H1 (cell line): ENCODE measurements around the gene ZSWIM4. TPM values are rescaled to one million over a fixed set of nuclear protein-coding genes. Genes with fewer than 3 reads are reported as not detected.

Experiments
- CTCF ChIA-PET: fragments of 300-600 bp; sonication (Branson Sonifier 250); formaldehyde crosslinking; loops from one replicate; lab custom pipeline; 2021; ENCODE audit not compliant: partially characterized antibody; lab: Charles Lee
- POLR2A ChIA-PET: fragments of 300-600 bp; sonication (Branson Sonifier 250); formaldehyde crosslinking; loops from one replicate; lab custom pipeline; 2021; ENCODE audit warnings: inconsistent platforms; ENCODE audit not compliant: partially characterized antibody; lab: Charles Lee
- DNase-seq, 2 experiments: peaks; one replicate each; pipeline versions ENCODE4 v3.0.0 to v3.0.0-alpha.2; 2010 to 2022; ENCODE audit warnings: low spot score in 2 of 2, low read depth in 1 of 2, mixed read lengths in 1 of 2
- FAIRE-seq: peaks from 2 replicates; lab custom pipeline; 2011; peaks lifted over from hg19 to GRCh38; lab: Jason Lieb, UNC
- H2AFZ ChIP-seq: 2 replicates; pipeline ENCODE4 v1.8.1; 2012; ENCODE audit warnings: low read length, inconsistent platforms
- H2AK5ac ChIP-seq: 2 replicates; pipeline ENCODE4 v1.6.1; 2013; ENCODE audit warnings: low read depth, low read length
- H2BK120ac ChIP-seq: replicated peaks from 2 replicates; pipeline ENCODE3; 2013; ENCODE audit warnings: low read depth, low read length, inconsistent platforms
- H2BK12ac ChIP-seq: 2 replicates; pipeline ENCODE4 v1.6.1; 2013; ENCODE audit warnings: low read depth, low read length
- H2BK15ac ChIP-seq: 2 replicates; pipeline ENCODE4 v1.6.1; 2013; ENCODE audit warnings: low read length
- H2BK20ac ChIP-seq: 2 replicates; pipeline ENCODE4 v1.6.1; 2013; ENCODE audit warnings: low read length
- H2BK5ac ChIP-seq: 2 replicates; pipeline ENCODE4 v1.6.1; 2013; ENCODE audit warnings: low read depth, low read length
- H3K14ac ChIP-seq: 2 replicates; pipeline ENCODE4 v1.6.1; 2013; ENCODE audit warnings: inconsistent platforms; ENCODE audit not compliant: insufficient read length
- H3K18ac ChIP-seq: 2 replicates; pipeline ENCODE4 v1.6.1; 2013; ENCODE audit warnings: low read length; ENCODE audit errors: extremely low read depth
- H3K23ac ChIP-seq: 2 replicates; pipeline ENCODE4 v1.6.1; 2013; ENCODE audit warnings: inconsistent platforms; ENCODE audit not compliant: insufficient read length
- H3K23me2 ChIP-seq: 2 replicates; pipeline ENCODE4 v1.6.1; 2013; ENCODE audit warnings: low read depth, low read length
- H3K27ac ChIP-seq: 2 replicates; pipeline ENCODE4 v1.6.1; 2011; ENCODE audit warnings: low read depth, low read length, inconsistent platforms
- H3K27me3 ChIP-seq, 4 experiments: replicated peaks in 1 of 4; 1 replicate in 1 of 4; 2 replicates in 3 of 4; pipeline versions ENCODE4 v1.6.1 to v1.8.1; 2011 to 2013; ENCODE audit warnings: low read length in 3 of 4, mild to moderate bottlenecking in 3 of 4, inconsistent platforms in 2 of 4, mixed read lengths in 2 of 4, moderate library complexity in 1 of 4; ENCODE audit not compliant: control insufficient read depth in 3 of 4, insufficient read depth in 3 of 4; ENCODE audit errors: extremely low read depth in 1 of 4
- H3K36me3 ChIP-seq, 4 experiments: 2 replicates each; pipeline versions ENCODE4 v1.6.1 to v1.8.1; 2011 to 2013; ENCODE audit warnings: mild to moderate bottlenecking in 4 of 4, low read length in 3 of 4, moderate library complexity in 2 of 4, control low read depth in 1 of 4, inconsistent platforms in 1 of 4; ENCODE audit not compliant: insufficient read depth in 4 of 4, control insufficient read depth in 2 of 4
- H3K4ac ChIP-seq: replicated peaks from 2 replicates; pipeline ENCODE3; 2013; ENCODE audit warnings: low read length, low read depth, mixed read lengths, inconsistent platforms; ENCODE audit not compliant: insufficient read length
- H3K4me1 ChIP-seq, 4 experiments: replicated peaks in 1 of 4; 1 replicate in 1 of 4; 2 replicates in 3 of 4; pipeline versions ENCODE4 v1.6.1 to v1.8.1; 2011 to 2013; ENCODE audit warnings: low read length in 3 of 4, inconsistent platforms in 2 of 4, mixed read lengths in 1 of 4; ENCODE audit not compliant: insufficient read depth in 4 of 4, control insufficient read depth in 3 of 4
- H3K4me2 ChIP-seq, 2 experiments: 2 replicates each; pipeline versions ENCODE4 v1.6.1 to v1.8.1; 2011 to 2013; ENCODE audit warnings: low read depth in 2 of 2, low read length in 2 of 2, control low read depth in 1 of 2, inconsistent platforms in 1 of 2, mild to moderate bottlenecking in 1 of 2; ENCODE audit not compliant: insufficient read depth in 1 of 2
- H3K4me3 ChIP-seq, 4 experiments: fragments of 200-600, 300-600 bp in 1 of 4; sonication (generic), shearing (Covaris generic), sonication (Bioruptor Twin) in 1 of 4; 2 replicates each; pipeline versions ENCODE4 v1.5.1 to v1.8.1; 2011 to 2016; ENCODE audit warnings: low read length in 4 of 4, low read depth in 3 of 4, control low read depth in 2 of 4, inconsistent platforms in 2 of 4, mild to moderate bottlenecking in 2 of 4, mixed read lengths in 1 of 4, moderate library complexity in 1 of 4; ENCODE audit not compliant: insufficient read depth in 2 of 4; ENCODE audit errors: extremely low read depth in 1 of 4
- H3K56ac ChIP-seq: replicated peaks from 2 replicates; pipeline ENCODE3; 2013; ENCODE audit warnings: low read depth, mild to moderate bottlenecking, mixed read lengths, low read length, inconsistent platforms; ENCODE audit not compliant: insufficient read length
- H3K79me1 ChIP-seq: 2 replicates; pipeline ENCODE4 v1.6.1; 2013; ENCODE audit warnings: low read depth, low read length, control low read depth
- H3K79me2 ChIP-seq, 2 experiments: 2 replicates each; pipeline versions ENCODE4 v1.6.1 to v1.8.1; 2012 to 2013; ENCODE audit warnings: low read length in 2 of 2, mild to moderate bottlenecking in 2 of 2, inconsistent platforms in 1 of 2; ENCODE audit not compliant: insufficient read depth in 2 of 2, control insufficient read depth in 1 of 2
- H3K9ac ChIP-seq, 4 experiments: replicated peaks in 1 of 4; 1 replicate in 1 of 4; 2 replicates in 3 of 4; pipeline versions ENCODE4 v1.6.1 to v1.8.1; 2011 to 2013; ENCODE audit warnings: low read depth in 3 of 4, low read length in 3 of 4, control low read depth in 2 of 4, mild to moderate bottlenecking in 2 of 4, moderate library complexity in 2 of 4, inconsistent platforms in 1 of 4; ENCODE audit errors: extremely low read depth in 1 of 4
- H3K9me3 ChIP-seq, 2 experiments: 2 replicates each; pipeline versions ENCODE4 v1.6.1 to v1.8.1; 2012 to 2013; ENCODE audit warnings: mild to moderate bottlenecking in 2 of 2, moderate library complexity in 2 of 2, control low read depth in 1 of 2, inconsistent platforms in 1 of 2, low read depth in 1 of 2, low read length in 1 of 2, mixed read lengths in 1 of 2; ENCODE audit not compliant: insufficient read depth in 2 of 2
- H4K20me1 ChIP-seq, 2 experiments: replicated peaks in 1 of 2; 2 replicates each; pipeline versions ENCODE3 to v1.8.1; 2011 to 2013; ENCODE audit warnings: inconsistent platforms in 2 of 2, low read length in 2 of 2, mild to moderate bottlenecking in 1 of 2; ENCODE audit not compliant: insufficient read depth in 2 of 2, control insufficient read depth in 1 of 2
- H4K5ac ChIP-seq: 2 replicates; pipeline ENCODE4 v1.6.1; 2013; ENCODE audit warnings: low read length, low read depth, mixed read lengths, inconsistent platforms; ENCODE audit not compliant: insufficient read length
- H4K8ac ChIP-seq: 2 replicates; pipeline ENCODE4 v1.8.0; 2013; ENCODE audit warnings: mild to moderate bottlenecking, moderate library complexity, low read length, inconsistent platforms; ENCODE audit not compliant: insufficient read depth; ENCODE audit errors: extremely low read depth
- H4K91ac ChIP-seq: replicated peaks from 2 replicates; pipeline ENCODE3; 2013; ENCODE audit warnings: low read length, mixed read lengths, inconsistent platforms; ENCODE audit not compliant: insufficient read length
- ASH2L ChIP-seq: fragments of 200-600, 300-600 bp; sonication (generic); IDR thresholded peaks from one replicate; pipeline ENCODE4 v1.7.1; 2017; ENCODE audit warnings: low read length
- CREB1 ChIP-seq: IDR thresholded peaks from 2 replicates; pipeline ENCODE4 v1.6.1; 2012; ENCODE audit warnings: inconsistent platforms
- EZH2 ChIP-seq: fragments of 200-600 bp; sonication (generic); IDR thresholded peaks from 2 replicates; pipeline ENCODE4 v1.7.1; 2012; ENCODE audit warnings: low read depth, mild to moderate bottlenecking, moderate library complexity, low read length, inconsistent platforms; ENCODE audit not compliant: severe bottlenecking
- HDAC2 ChIP-seq, 2 experiments: fragments of 300-600 bp in 1 of 2; sonication (generic) in 1 of 2; IDR thresholded peaks; 2 replicates each; pipeline ENCODE4 v1.6.1; 2011 to 2012; ENCODE audit warnings: low read depth in 2 of 2, low read length in 2 of 2, mild to moderate bottlenecking in 2 of 2, moderate library complexity in 2 of 2, borderline replicate concordance in 1 of 2, inconsistent platforms in 1 of 2
- HDAC6 ChIP-seq: IDR thresholded peaks from one replicate; pipeline ENCODE4 v1.7.1; 2012; ENCODE audit warnings: low read depth, mild to moderate bottlenecking, inconsistent platforms, low read length, moderate library complexity
- POU5F1 ChIP-seq: IDR thresholded peaks from 2 replicates; pipeline ENCODE4 v1.6.1; 2011; ENCODE audit warnings: low read depth, mild to moderate bottlenecking, low read length, moderate library complexity
- RBBP5 ChIP-seq: IDR thresholded peaks from 2 replicates; pipeline ENCODE4 v1.7.1; 2012; ENCODE audit warnings: low read depth, mild to moderate bottlenecking, inconsistent platforms, low read length, moderate library complexity, borderline replicate concordance
- SP2 ChIP-seq: IDR thresholded peaks from 2 replicates; pipeline ENCODE4 v1.6.1; 2012; ENCODE audit warnings: mild to moderate bottlenecking, low read length, inconsistent platforms
- SRF ChIP-seq: IDR thresholded peaks from 2 replicates; pipeline ENCODE4 v1.6.1; 2011; ENCODE audit warnings: mild to moderate bottlenecking, low read depth, low read length, moderate library complexity
- WGBS, 2 experiments: shearing (Covaris generic) in 1 of 2; methylation state at CpG; one replicate each; pipeline versions ENCODE4 v1.1.6 to v1.1.7; 2013 to 2015; ENCODE audit warnings: low lambda C conversion rate in 2 of 2, mixed read lengths in 2 of 2, inconsistent platforms in 1 of 2, low coverage in 1 of 2, missing lambda C conversion rate in 1 of 2; ENCODE audit not compliant: insufficient replicate concordance in 2 of 2, insufficient coverage in 1 of 2, insufficient read length in 1 of 2; ENCODE audit errors: extremely low coverage in 1 of 2, missing lambda C conversion rate in 1 of 2; 5-methylcytosine and 5-hydroxymethylcytosine counted together
- polyA plus RNA-seq, 7 experiments: library from polyadenylated mRNA; depleted of rRNA in 3 of 7; stranded (reverse) in 5 of 7; unstranded in 2 of 7; fragments of >200 nt in 5 of 7; fragments of 200-250 nt in 2 of 7; gene quantifications; 1 replicate in 5 of 7; 2 replicates in 1 of 7; 4 replicates in 1 of 7; pipeline versions ENCODE4 v1.2.1 to v1.2.3, GENCODE V29; 2011 to 2013; ENCODE audit warnings: missing spikeins in 2 of 7, mixed read lengths in 2 of 7
- total RNA-seq: library from RNA; stranded (reverse); fragmentation: NEBNext Ultra II Directional; extraction: Animal tissue kit (Norgen Biotek cat#: 25700); gene quantifications from 2 replicates; pipeline ENCODE4 v1.2.1, GENCODE V29; 2021

ZSWIM4 gene
- total and polyA plus RNA-seq, 2 of the 8 experiments (the other 6 are each of a cell fraction or from before 2014, with no cell fraction given): 12.2 to 31.1 TPM

DNA sequence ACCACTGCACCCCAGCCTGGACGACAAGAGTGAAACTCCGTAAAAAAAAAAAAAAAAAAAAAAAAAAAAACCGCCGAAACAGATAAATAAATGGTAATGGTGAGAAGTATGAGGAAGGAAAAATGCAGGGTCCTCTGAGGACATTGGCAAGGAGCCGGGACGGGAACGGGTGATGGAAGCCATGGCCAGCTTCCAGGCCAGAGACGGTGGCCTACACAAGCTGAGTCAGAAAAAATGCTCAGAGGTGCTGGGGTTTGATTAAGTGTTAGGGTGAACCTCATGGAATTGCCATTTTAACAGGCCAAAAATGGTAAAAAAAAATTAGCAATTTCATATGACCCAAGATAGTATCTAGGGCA lies 866 bp upstream of the ZSWIM4 start:
- peak overlapping the region; percentile 18 for H4K5ac ChIP-seq
- H2AK5ac ChIP-seq: no peak overlapping the region
- H3K23ac ChIP-seq: no peak overlapping the region
- H2BK12ac ChIP-seq: peak overlapping the region; percentile 98; the same call in 1 of the 2 replicates
- H3K27me3 ChIP-seq: no peaks in the 10 kb centered on the region
- TF ChIP-seq HDAC6: no peak
- TF ChIP-seq RBBP5: no peak
- no peak for TF ChIP-seq SRF
- TF ChIP-seq CREB1: no peak
- TF ChIP-seq EZH2: no peak
- TF ChIP-seq ASH2L: no peak
- no peak for TF ChIP-seq POU5F1
- TF ChIP-seq SP2: no peak
- no peak for TF ChIP-seq HDAC2 (IDR thresholded peaks at IDR 0.05; ENCODE audit: borderline replicate concordance in 1 of 2, low read depth in 2 of 2, low read length in 2 of 2)
- H2BK120ac ChIP-seq: no peak overlapping the region
- no peak for DNase-seq
- no peak overlapping the region for H3K14ac ChIP-seq
- H2BK20ac ChIP-seq: no peak overlapping the region
- FAIRE-seq: no peak
- H3K4me2 ChIP-seq: peak overlapping the region; percentile 44 to 56; a peak in 2 of 4 replicates
- no peaks in the 10 kb centered on the region for H3K9me3 ChIP-seq
- peak overlapping the region; percentile 96; the same call in 1 of the 2 replicates for H4K8ac ChIP-seq
- H3K23me2 ChIP-seq: peaks cover 8% of the 10 kb centered on the region; the same call in 1 of the 2 replicates
- H3K27ac ChIP-seq: 0 out of 2 replicates have a peak overlapping the region, but pooled peaks have one; percentile 55
- ChIA-PET CTCF (interaction anchor here (1.3 to 5.5 kb wide), 3 partner anchors 10 to 68 kb away, joined by 3 to 42 read pairs (median 4); no protein-coding TSS in a partner anchor), POLR2A (interaction anchor here (1.3 to 6.7 kb wide), 9 partner anchors 10 to 77 kb away, joined by 4 to 60 read pairs (median 14); partner anchors contain the start of gene C19orf53)
- H3K4me1 ChIP-seq: peaks cover 0 to 7% (median 4%) of the 10 kb centered on the region in 4 experiments; a peak in 4 of 7 replicates
- peaks cover 5% of the 10 kb centered on the region; the same call in 1 of the 2 replicates for H3K79me1 ChIP-seq
- peak overlapping the region; percentile 52; the same call in 1 of the 2 replicates for H2BK5ac ChIP-seq
- H3K4me3 ChIP-seq: peak overlapping the region; percentile 38 to 63 (median 48); a peak in 6 of 8 replicates
- no peaks in the 10 kb centered on the region for H3K36me3 ChIP-seq
- WGBS, 2 experiments: 88% methylated on average over 4 of the region's 8 CpGs; no CpG with 5 or more reads in 1 of the 2 experiments
- H2BK15ac ChIP-seq: no peak overlapping the region
- H3K18ac ChIP-seq: no peak overlapping the region
- no peak overlapping the region; a peak in 1 of 7 replicates for H3K9ac ChIP-seq
- no peak overlapping the region for H4K91ac ChIP-seq
- no peak overlapping the region for H2AFZ ChIP-seq
- peak overlapping the region; percentile 55 for H3K4ac ChIP-seq
- peaks cover 0 to 3% of the 10 kb centered on the region in 2 experiments for H4K20me1 ChIP-seq
- H3K79me2 ChIP-seq: peaks cover 0 to 12% of the 10 kb centered on the region in 2 experiments; a peak in 1 of 4 replicates
- peak overlapping the region; percentile 19 for H3K56ac ChIP-seq
